ENCODE measurements around the gene LMX1B.

LMX1B gene

GRCh38 chr9:126608551-126608950 is 5.2 kb upstream of the LMX1B start:
- TF ChIP-seq Cebpa-rat (IDR thresholded peaks at IDR 0.05): no peak
- Histone ChIP-seq H3K4me2 (no peak overlapping the region), H3K27ac (no peak overlapping the region), H3K27me3 (peaks cover 56 to 69% (median 63%) of the 10 kb centered on the region in 11 experiments), H3K4me3 (no peak overlapping the region), H3K9ac (no peak overlapping the region), H4K20me1 (peaks cover 0 to 65% (median 35%) of the 10 kb centered on the region in 11 experiments; a peak in 17 of 22 replicates), H3K4me1 (peaks cover 9 to 29% (median 21%) of the 10 kb centered on the region in 10 experiments; a peak in 16 of 20 replicates), H3K36me3 (no peaks in the 10 kb centered on the region), H3K9me3 (replicated peaks in 1 of 11) (no peaks in the 10 kb centered on the region)

GRCh38 chr9:126609191-126609590 is 4.5 kb upstream of the LMX1B start:
- Histone ChIP-seq H3K9me3 (replicated peaks in 1 of 11) (no peaks in the 10 kb centered on the region), H3K27me3 (peaks cover 61 to 75% (median 70%) of the 10 kb centered on the region in 11 experiments), H3K9ac (no peak overlapping the region), H3K4me1 (peaks cover 10 to 30% (median 21%) of the 10 kb centered on the region in 10 experiments; a peak in 16 of 20 replicates), H3K4me3 (no peak overlapping the region), H3K27ac (no peak overlapping the region), H4K20me1 (peaks cover 0 to 67% (median 36%) of the 10 kb centered on the region in 11 experiments; a peak in 17 of 22 replicates), H3K36me3 (no peaks in the 10 kb centered on the region), H3K4me2 (no peak overlapping the region)
- TF ChIP-seq Cebpa-rat (IDR thresholded peaks at IDR 0.05): no peak

GRCh38 chr9:126609711-126610388 is 3.9 kb upstream of the LMX1B start:
- Histone ChIP-seq H3K9ac (no peak overlapping the region), H3K36me3 (no peaks in the 10 kb centered on the region), H3K4me1 (peaks cover 15 to 37% (median 26%) of the 10 kb centered on the region in 10 experiments; a peak in 18 of 20 replicates), H3K4me3 (no peak overlapping the region), H3K27ac (no peak overlapping the region), H3K9me3 (replicated peaks in 1 of 11) (no peaks in the 10 kb centered on the region), H4K20me1 (peaks cover 0 to 74% (median 43%) of the 10 kb centered on the region in 11 experiments; a peak in 18 of 22 replicates), H3K4me2 (no peak overlapping the region), H3K27me3 (peaks cover 68 to 82% (median 76%) of the 10 kb centered on the region in 11 experiments)
- no peak for TF ChIP-seq Cebpa-rat (IDR thresholded peaks at IDR 0.05)

GRCh38 chr9:126611193-126611591 is 2.5 kb upstream of the LMX1B start:
- Histone ChIP-seq H3K9ac (no peak overlapping the region), H3K4me2 (no peak overlapping the region; a peak in 1 of 22 replicates), H3K4me1 (peaks cover 23 to 46% (median 35%) of the 10 kb centered on the region in 10 experiments; a peak in 18 of 20 replicates), H3K27me3 (peaks cover 81 to 95% (median 90%) of the 10 kb centered on the region in 11 experiments), H4K20me1 (peaks cover 0 to 83% (median 56%) of the 10 kb centered on the region in 11 experiments; a peak in 18 of 22 replicates), H3K27ac (no peak overlapping the region), H3K9me3 (replicated peaks in 1 of 11) (no peaks in the 10 kb centered on the region), H3K4me3 (no peak overlapping the region), H3K36me3 (no peaks in the 10 kb centered on the region)
- TF ChIP-seq Cebpa-rat (IDR thresholded peaks at IDR 0.05): no peak

GRCh38 chr9:126611592-126612325 is 2.0 kb upstream of the LMX1B start:
- peaks cover 87 to 100% (median 95%) of the 10 kb centered on the region in 11 experiments for H3K27me3 ChIP-seq
- peaks cover 0 to 83% (median 62%) of the 10 kb centered on the region in 11 experiments; a peak in 18 of 22 replicates for H4K20me1 ChIP-seq
- peak overlapping the region in 10 of 11 experiments; percentile 30 to 90 (median 58); a peak in 19 of 22 replicates for H3K4me2 ChIP-seq
- no peak overlapping the region for H3K27ac ChIP-seq
- TF ChIP-seq Cebpa-rat (IDR thresholded peaks at IDR 0.05): no peak
- H3K4me3 ChIP-seq: peak overlapping the region in 7 of 10 experiments; percentile 7 to 62 (median 30); a peak in 9 of 20 replicates
- no peaks in the 10 kb centered on the region for H3K36me3 ChIP-seq
- H3K9ac ChIP-seq: no peak overlapping the region; a peak in 1 of 22 replicates
- peaks cover 20 to 42% (median 31%) of the 10 kb centered on the region in 10 experiments; a peak in 18 of 20 replicates for H3K4me1 ChIP-seq
- no peaks in the 10 kb centered on the region for H3K9me3 ChIP-seq (replicated peaks in 1 of 11)

- Histone ChIP-seq H3K9me3 (replicated peaks in 1 of 11) (no peaks in the 10 kb centered on the region), H3K27me3 (peaks cover 93 to 100% (median 100%) of the 10 kb centered on the region in 11 experiments), H3K4me1 (peaks cover 14 to 37% (median 27%) of the 10 kb centered on the region in 10 experiments; a peak in 18 of 20 replicates), H3K9ac (no peak overlapping the region), H3K36me3 (no peaks in the 10 kb centered on the region), H3K27ac (no peak overlapping the region), H3K4me3 (peak overlapping the region; percentile 7 to 62 (median 39); a peak in 13 of 20 replicates), H4K20me1 (peaks cover 0 to 86% (median 68%) of the 10 kb centered on the region in 11 experiments; a peak in 18 of 22 replicates), H3K4me2 (peak overlapping the region; percentile 30 to 90 (median 58); a peak in 20 of 22 replicates)
- TF ChIP-seq Cebpa-rat (IDR thresholded peaks at IDR 0.05): no peak
Observed at GRCh38 chr9:126612326-126612812, 1.4 kb upstream of the LMX1B start.

- H3K4me2 ChIP-seq: peak overlapping the region; percentile 58 to 90 (median 65)
- no peaks in the 10 kb centered on the region for H3K9me3 ChIP-seq (replicated peaks in 1 of 11)
- no peak overlapping the region for H3K27ac ChIP-seq
- H4K20me1 ChIP-seq: peaks cover 0 to 89% (median 72%) of the 10 kb centered on the region in 11 experiments; a peak in 18 of 22 replicates
- peak overlapping the region; percentile 30 to 62 (median 46); a peak in 18 of 20 replicates for H3K4me3 ChIP-seq
- no peak overlapping the region for H3K9ac ChIP-seq
- TF ChIP-seq Cebpa-rat (IDR thresholded peaks at IDR 0.05): no peak
- H3K4me1 ChIP-seq: peaks cover 14 to 37% (median 27%) of the 10 kb centered on the region in 10 experiments; a peak in 18 of 20 replicates
- peaks cover 99 to 100% (median 100%) of the 10 kb centered on the region in 11 experiments for H3K27me3 ChIP-seq
- H3K36me3 ChIP-seq: no peaks in the 10 kb centered on the region
Observed at GRCh38 chr9:126612813-126613641, 701 bp upstream of the LMX1B start.

GRCh38 chr9:126614088-126614454 is 343 bp downstream of the LMX1B start:
- peaks cover 99 to 100% (median 100%) of the 10 kb centered on the region in 11 experiments for H3K27me3 ChIP-seq
- TF ChIP-seq Cebpa-rat (IDR thresholded peaks at IDR 0.05): no peak
- H3K4me2 ChIP-seq: peak overlapping the region in 9 of 11 experiments; percentile 13 to 79 (median 68); a peak in 8 of 22 replicates
- H3K9ac ChIP-seq: no peak overlapping the region
- H3K36me3 ChIP-seq: no peaks in the 10 kb centered on the region
- peaks cover 0 to 93% (median 82%) of the 10 kb centered on the region in 11 experiments; a peak in 18 of 22 replicates for H4K20me1 ChIP-seq
- H3K4me1 ChIP-seq: peaks cover 14 to 37% (median 27%) of the 10 kb centered on the region in 10 experiments; a peak in 18 of 20 replicates
- no peak overlapping the region for H3K27ac ChIP-seq
- H3K4me3 ChIP-seq: peak overlapping the region in 3 of 10 experiments; percentile 8 to 52 (median 13); a peak in 1 of 20 replicates
- H3K9me3 ChIP-seq (replicated peaks in 1 of 11): no peaks in the 10 kb centered on the region
